ENCODE measurements around the gene S100Z.
"Not testable (repeated sequence)": the region's sequence is repeated elsewhere in the genome, so short reads cannot be mapped to it uniquely, and the experiment has no call there.

S100Z gene

GRCh38 chr5:76941442-76941841 lies 91.6 kb downstream of the S100Z start:
- no peak overlapping the region for H3K4me3 ChIP-seq (ENCODE audit: low read depth, low read length)
- TF ChIP-seq, protein P1, sequence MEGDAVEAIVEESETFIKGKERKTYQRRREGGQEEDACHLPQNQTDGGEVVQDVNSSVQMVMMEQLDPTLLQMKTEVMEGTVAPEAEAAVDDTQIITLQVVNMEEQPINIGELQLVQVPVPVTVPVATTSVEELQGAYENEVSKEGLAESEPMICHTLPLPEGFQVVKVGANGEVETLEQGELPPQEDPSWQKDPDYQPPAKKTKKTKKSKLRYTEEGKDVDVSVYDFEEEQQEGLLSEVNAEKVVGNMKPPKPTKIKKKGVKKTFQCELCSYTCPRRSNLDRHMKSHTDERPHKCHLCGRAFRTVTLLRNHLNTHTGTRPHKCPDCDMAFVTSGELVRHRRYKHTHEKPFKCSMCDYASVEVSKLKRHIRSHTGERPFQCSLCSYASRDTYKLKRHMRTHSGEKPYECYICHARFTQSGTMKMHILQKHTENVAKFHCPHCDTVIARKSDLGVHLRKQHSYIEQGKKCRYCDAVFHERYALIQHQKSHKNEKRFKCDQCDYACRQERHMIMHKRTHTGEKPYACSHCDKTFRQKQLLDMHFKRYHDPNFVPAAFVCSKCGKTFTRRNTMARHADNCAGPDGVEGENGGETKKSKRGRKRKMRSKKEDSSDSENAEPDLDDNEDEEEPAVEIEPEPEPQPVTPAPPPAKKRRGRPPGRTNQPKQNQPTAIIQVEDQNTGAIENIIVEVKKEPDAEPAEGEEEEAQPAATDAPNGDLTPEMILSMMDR (IDR thresholded peaks at IDR 0.05; ENCODE audit: control insufficient read depth, extremely low read depth, insufficient read depth): no peak
- DNase-seq (ENCODE audit: low read depth): no peak

DNA sequence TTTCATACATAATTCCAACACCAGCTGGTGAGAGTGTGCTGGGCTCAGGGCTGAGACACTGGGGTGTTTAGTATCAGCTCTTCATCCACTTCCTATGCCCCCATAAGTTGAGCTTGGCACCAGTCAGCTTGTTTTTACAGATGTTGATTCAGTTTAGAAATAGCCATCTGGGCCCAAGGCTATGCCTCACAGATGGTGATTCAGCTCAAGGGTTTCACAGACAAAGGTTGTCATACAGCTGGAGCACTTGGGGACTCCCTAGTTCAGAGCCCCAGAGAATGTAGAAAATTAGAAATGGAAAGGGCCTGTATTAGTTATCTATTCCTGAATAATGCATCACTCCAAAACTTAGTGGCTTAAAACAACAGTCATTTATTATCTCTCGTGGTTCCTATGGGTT lies 92.8 kb downstream of the S100Z start:
- no peak for DNase-seq (ENCODE audit: low read depth)
- TF ChIP-seq, protein P1 (IDR thresholded peaks at IDR 0.05; ENCODE audit: control insufficient read depth, extremely low read depth, insufficient read depth): no peak
- H3K4me3 ChIP-seq (ENCODE audit: low read depth, low read length): no peak overlapping the region

DNA sequence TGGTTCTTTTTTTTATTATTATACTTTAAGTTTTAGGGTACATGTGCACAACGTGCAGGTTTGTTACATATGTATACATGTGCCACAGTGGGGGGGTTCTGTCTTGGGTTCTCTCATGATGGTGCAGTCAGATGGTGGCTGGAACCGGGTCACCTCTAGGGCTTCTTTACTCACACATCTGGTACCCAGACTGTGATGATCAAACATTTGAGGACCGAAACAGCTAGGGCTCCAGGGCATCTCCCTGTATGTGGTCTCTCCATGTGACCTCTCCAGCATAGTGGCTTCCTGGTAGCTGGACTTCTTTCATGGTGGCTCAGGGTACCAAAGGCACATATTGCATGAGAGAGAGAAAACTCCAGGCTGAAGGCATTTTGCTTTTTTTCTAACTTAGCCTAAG lies 93.2 kb downstream of the S100Z start:
- no peak for DNase-seq (ENCODE audit: low read depth)
- TF ChIP-seq, protein P1 (IDR thresholded peaks at IDR 0.05; ENCODE audit: control insufficient read depth, extremely low read depth, insufficient read depth): no peak
- H3K4me3 ChIP-seq (ENCODE audit: low read depth, low read length): no peak overlapping the region

DNA sequence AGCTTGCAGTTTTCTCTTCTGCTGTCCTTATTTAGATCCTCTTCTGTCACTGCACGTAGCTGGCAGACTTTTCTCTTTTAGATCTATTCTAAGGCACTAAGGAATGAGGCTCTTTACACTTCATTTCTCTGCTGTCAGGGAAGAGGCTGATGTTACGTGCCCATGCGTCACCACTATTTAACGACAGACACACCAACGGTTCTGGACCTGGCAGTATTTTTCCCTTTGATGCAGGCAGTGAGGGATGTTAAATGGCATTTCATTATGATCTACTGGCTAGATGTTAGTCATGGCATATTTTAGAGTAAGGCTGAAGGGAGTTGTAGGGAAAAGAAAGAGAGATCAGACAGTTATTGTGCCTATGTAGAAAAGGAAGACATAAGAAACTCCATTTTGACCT lies 94.8 kb downstream of the S100Z start:
- H3K4me3 ChIP-seq (ENCODE audit: low read depth, low read length): no peak overlapping the region

GRCh38 chr5:76945238-76945637 lies 95.4 kb downstream of the S100Z start:
- not testable (repeated sequence) for H3K4me3 ChIP-seq (ENCODE audit: low read depth, low read length); DNase-seq (ENCODE audit: low read depth)

More for the DNA sequence above, 94.8 kb downstream of the S100Z start:
- no peak for DNase-seq (ENCODE audit: low read depth)
- TF ChIP-seq, protein P1 (IDR thresholded peaks at IDR 0.05; ENCODE audit: control insufficient read depth, extremely low read depth, insufficient read depth): no peak

GRCh38 chr5:76946090-76946489 lies 96.3 kb downstream of the S100Z start:
- H3K4me3 ChIP-seq (ENCODE audit: low read depth, low read length): no peak overlapping the region
- DNase-seq (ENCODE audit: low read depth): no peak
- TF ChIP-seq, protein P1 (IDR thresholded peaks at IDR 0.05; ENCODE audit: control insufficient read depth, extremely low read depth, insufficient read depth): no peak

- no peak overlapping the region for H3K4me3 ChIP-seq (ENCODE audit: low read depth, low read length)
- TF ChIP-seq, protein P1 (IDR thresholded peaks at IDR 0.05; ENCODE audit: control insufficient read depth, extremely low read depth, insufficient read depth): no peak
- DNase-seq (ENCODE audit: low read depth): no peak
Observed at GRCh38 chr5:76947082-76947503, 97.3 kb downstream of the S100Z start.
